ENCODE measurements around the gene IL1RAPL2. TPM values are rescaled to one million over a fixed set of nuclear protein-coding genes. Genes with fewer than 3 reads are reported as not detected.

The IL1RAPL2 gene
- total RNA-seq, 8 experiments from 2014 or later, result 0.21 to 1.2 (median 0.69) TPM; not detected in 2

DNA sequence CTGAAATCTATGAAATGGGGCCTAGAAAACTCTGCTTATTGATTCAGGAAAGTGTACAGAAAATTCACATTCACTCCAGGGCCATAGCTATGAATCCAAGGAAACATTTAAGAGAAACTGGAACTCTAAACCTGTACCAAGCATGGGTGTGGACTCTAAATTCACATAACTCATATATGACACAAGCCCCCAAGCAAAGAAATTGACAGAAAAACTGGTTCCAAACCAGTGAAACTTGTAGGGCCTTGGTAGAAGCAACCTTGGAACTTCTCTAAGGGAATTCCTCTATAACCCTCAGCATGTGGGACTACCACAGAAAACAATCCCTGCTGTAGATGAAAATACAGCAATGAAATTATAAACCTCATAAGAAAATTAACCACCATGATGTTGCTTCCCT lies 1149.7 kb downstream of the IL1RAPL2 start:
- Histone ChIP-seq H3K4me3 (no peak overlapping the region), H3K4me1 (replicated peaks in 1 of 2) (no peaks in the 10 kb centered on the region), H3K27ac (no peak overlapping the region)
- in situ Hi-C loops (cut with MboI; ENCODE audit: low pct_unique_long_range_greater_than_20kb in 2 of 9, low sequenced_read_pairs in 9 of 9, unreplicated experiment in 9 of 9), result no loop called here
- no peak for ATAC-seq (replicated peaks in 6 of 8)

DNA sequence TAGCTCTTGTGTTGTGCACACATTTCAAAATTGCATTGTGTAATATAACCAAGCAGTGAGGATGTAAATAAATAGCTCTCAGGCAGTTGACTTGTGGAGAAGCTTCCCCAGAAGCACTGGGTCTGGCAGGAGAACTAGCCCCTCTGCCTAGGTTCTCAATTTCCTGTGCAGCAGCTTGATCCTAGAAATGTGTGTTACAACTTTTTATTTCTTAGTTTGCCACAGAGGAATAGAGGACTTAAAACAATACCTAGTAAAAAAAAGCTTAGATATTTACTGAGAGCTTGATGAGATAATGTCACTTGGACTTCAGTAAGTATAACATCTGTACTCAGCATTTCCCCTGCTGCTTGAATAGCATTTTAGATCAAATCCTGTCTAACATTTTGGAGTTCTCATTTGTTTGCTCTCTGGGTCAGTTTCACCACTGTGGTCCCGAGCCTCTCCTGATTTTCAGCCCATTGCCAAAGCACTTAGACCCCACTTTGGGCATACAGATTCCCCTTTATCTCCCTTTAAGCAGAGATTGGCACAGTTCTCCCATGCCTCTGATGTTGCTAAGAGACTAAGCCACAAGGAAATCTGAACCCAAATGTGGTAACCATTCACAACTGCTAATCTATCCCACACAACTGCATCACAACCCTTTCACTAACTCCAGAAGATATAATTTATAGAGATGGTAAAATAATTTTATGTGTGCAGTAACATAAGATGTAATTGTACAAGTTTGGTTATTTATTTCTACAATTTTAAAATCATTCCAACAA lies 1158.2 kb downstream of the IL1RAPL2 start:
- no peak for ATAC-seq (replicated peaks in 6 of 8)
- no peaks in the 10 kb centered on the region for H3K4me1 ChIP-seq (replicated peaks in 1 of 2)
- H3K4me3 ChIP-seq, result no peak overlapping the region
- in situ Hi-C loops (cut with MboI; ENCODE audit: low pct_unique_long_range_greater_than_20kb in 2 of 9, low sequenced_read_pairs in 9 of 9, unreplicated experiment in 9 of 9), result no loop called here
- WGBS, 10 experiments, result 11 to 50% (median 40%) methylated on average over 1 of the region's 1 CpG; no CpG with 5 or more reads in 7 of the 10 experiments
- H3K27ac ChIP-seq, result no peak overlapping the region

DNA sequence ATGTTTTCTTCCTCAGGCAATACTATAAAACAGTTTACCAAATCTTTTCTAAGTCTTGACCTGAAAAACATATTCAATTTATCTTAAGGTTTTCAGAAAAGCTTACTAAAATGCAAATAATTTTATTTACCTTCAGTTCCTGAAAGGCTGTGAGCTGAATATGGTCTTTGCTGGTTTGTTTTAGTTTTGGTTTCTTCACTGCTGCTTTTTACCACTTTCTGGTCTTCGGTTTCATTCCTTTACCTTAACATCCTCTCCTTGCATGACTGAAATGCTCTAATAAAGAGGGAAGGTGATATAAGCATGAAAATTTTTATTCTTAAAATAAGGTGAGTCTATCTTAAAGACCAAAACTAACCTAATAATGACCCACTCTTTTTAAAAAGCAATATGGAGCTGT lies 1159.2 kb downstream of the IL1RAPL2 start:
- H3K27ac ChIP-seq, result no peak overlapping the region
- WGBS, 10 experiments, result 0 to 75% (median 28%) methylated on average over 1 of the region's 1 CpG; no CpG with 5 or more reads in 6 of the 10 experiments
- no peak for ATAC-seq (replicated peaks in 6 of 8)
- in situ Hi-C loops (cut with MboI; ENCODE audit: low pct_unique_long_range_greater_than_20kb in 2 of 9, low sequenced_read_pairs in 9 of 9, unreplicated experiment in 9 of 9), result no loop called here
- no peak overlapping the region for H3K4me3 ChIP-seq
- no peaks in the 10 kb centered on the region for H3K4me1 ChIP-seq (replicated peaks in 1 of 2)

DNA sequence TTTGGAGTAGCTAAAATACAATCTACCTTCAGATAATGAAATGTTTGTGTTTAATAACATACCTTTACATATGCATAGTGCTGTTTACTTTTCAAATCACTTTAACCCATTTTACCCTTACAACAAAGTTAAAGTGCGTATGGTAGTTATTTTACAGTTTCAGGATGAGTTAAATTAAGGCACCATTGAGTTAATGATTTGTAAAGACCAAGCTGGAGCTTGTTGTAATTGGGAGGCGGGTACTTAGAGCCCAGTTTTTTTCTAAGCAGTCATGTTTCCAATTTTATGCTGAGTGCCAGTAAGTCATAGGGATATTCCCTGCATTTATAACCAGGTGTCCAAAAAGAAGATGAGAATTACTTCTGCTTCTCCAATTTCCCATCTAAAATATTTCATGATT lies 1172.2 kb downstream of the IL1RAPL2 start:
- in situ Hi-C loops (cut with MboI; ENCODE audit: low pct_unique_long_range_greater_than_20kb in 2 of 9, low sequenced_read_pairs in 9 of 9, unreplicated experiment in 9 of 9), result no loop called here
- no peak for ATAC-seq (replicated peaks in 6 of 8)
- no peaks in the 10 kb centered on the region for H3K4me1 ChIP-seq (replicated peaks in 1 of 2)
- 0 to 60% (median 5%) methylated on average over 1 to 2 of the region's 2 CpGs; no CpG with 5 or more reads in 5 of the 10 experiments for WGBS, 10 experiments
- no peak overlapping the region for H3K4me3 ChIP-seq
- no peak overlapping the region for H3K27ac ChIP-seq

DNA sequence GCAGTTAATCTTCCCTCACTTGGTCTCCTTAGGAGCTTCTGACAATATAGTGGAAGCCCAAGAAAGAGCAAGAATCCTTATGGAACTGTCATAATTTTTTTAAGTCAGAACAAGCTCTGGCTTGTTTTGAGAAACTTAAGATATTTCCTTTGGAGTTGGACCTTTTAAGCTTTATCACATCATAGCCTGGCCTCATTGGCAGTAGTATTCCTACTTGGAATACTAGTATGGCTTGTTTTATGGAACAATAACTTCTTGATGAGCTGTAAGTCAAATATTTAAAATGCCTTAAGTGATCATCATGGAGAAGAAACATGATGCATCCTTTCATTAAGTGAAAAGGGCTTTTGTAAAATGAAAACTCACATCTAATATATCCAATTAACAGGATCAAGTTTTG lies 1178.3 kb downstream of the IL1RAPL2 start:
- in situ Hi-C loops (cut with MboI; ENCODE audit: low pct_unique_long_range_greater_than_20kb in 2 of 9, low sequenced_read_pairs in 9 of 9, unreplicated experiment in 9 of 9), result no loop called here
- no peak overlapping the region for H3K4me3 ChIP-seq
- peaks cover 0 to 2% of the 10 kb centered on the region in 2 donors for H3K4me1 ChIP-seq (replicated peaks in 1 of 2)
- ATAC-seq (replicated peaks in 6 of 8), result no peak
- no peak overlapping the region for H3K27ac ChIP-seq

DNA sequence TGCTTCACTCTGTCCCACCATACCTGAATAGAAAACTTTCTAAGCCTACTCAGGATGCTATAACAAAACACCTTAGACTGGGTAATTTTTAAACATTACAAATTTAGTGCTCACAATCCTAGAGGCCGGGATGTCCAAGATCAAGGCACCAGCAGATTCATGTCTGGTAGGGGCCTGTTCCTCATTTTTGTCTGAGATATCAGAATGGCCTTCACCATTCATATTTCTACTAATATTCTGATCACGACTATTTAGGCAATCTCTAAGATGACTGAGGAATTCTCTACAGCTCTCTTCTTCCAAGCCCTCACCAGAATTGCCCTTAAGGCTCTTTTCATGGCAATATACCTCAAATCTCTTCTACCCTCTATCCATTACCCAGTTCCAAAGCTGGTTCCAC lies 1178.9 kb downstream of the IL1RAPL2 start:
- no peak for ATAC-seq (replicated peaks in 6 of 8)
- no peak overlapping the region for H3K27ac ChIP-seq
- H3K4me1 ChIP-seq (replicated peaks in 1 of 2), result peaks cover 0 to 2% of the 10 kb centered on the region in 2 donors
- 0 to 60% (median 20%) methylated on average over 1 of the region's 2 CpGs; no CpG with 5 or more reads in 7 of the 10 experiments for WGBS, 10 experiments
- in situ Hi-C loops (cut with MboI; ENCODE audit: low pct_unique_long_range_greater_than_20kb in 2 of 9, low sequenced_read_pairs in 9 of 9, unreplicated experiment in 9 of 9), result no loop called here
- no peak overlapping the region for H3K4me3 ChIP-seq

DNA sequence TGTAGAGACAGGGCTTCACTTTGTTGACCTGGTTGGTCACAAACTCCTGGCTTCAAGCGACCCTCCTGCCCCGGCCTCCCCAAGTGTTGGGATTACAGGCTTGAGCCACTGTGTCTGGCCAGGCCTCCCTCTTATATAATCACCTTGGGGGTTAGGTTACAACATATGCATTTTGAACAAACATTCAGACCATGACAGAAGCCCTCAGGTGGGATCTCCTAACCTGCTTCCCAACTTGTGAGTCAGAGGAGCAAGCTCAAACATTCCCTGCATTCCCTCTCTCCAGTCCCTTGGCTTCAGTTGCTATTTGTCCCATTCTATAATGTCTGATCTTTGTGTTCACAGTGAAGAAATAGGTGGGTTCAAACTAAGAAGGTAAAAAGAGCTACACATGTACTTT lies 1179.9 kb downstream of the IL1RAPL2 start:
- 14 to 45% methylated on average over 1 to 2 of the region's 2 CpGs; no CpG with 5 or more reads in 8 of the 10 experiments for WGBS, 10 experiments
- no peak overlapping the region for H3K27ac ChIP-seq
- peaks cover 0 to 2% of the 10 kb centered on the region in 2 donors for H3K4me1 ChIP-seq (replicated peaks in 1 of 2)
- H3K4me3 ChIP-seq, result no peak overlapping the region
- in situ Hi-C loops (cut with MboI; ENCODE audit: low pct_unique_long_range_greater_than_20kb in 2 of 9, low sequenced_read_pairs in 9 of 9, unreplicated experiment in 9 of 9), result no loop called here
- no peak for ATAC-seq (replicated peaks in 6 of 8)

DNA sequence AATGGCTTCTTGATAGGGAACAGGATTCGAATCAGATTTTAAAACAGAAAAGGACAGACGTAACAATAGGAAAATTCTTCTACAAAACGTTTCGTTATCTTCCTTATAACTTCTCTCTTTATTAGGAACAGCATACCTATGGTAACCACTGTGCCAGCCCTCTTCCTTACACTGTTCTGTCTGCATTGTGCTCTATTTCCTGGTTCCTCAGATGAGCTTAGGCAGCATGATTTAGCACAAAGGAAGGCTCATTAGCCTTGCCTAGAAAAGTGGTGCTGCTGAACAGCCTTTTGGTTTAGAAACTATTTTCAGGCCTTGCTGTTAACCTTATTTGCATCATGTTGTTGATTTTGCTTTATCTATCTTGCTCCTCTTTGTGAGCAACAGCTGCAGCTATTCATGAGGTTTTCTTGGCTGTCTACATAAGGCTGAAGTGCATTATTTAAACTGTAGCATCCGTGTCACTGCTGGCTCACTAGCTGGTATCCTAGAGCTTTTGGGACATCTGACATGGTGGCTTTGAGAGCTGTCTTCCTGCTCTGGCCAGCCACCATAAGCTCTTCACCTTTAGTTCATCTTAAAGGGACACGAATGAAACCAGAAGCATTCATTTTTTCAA lies 1186.4 kb downstream of the IL1RAPL2 start:
- 0 to 90% (median 43%) methylated on average over 2 to 4 of the region's 6 CpGs; no CpG with 5 or more reads in 4 of the 10 experiments for WGBS, 10 experiments
- peak in 5 of 8 experiments; percentile 71 to 99 (median 90) for ATAC-seq (replicated peaks in 6 of 8)

DNA sequence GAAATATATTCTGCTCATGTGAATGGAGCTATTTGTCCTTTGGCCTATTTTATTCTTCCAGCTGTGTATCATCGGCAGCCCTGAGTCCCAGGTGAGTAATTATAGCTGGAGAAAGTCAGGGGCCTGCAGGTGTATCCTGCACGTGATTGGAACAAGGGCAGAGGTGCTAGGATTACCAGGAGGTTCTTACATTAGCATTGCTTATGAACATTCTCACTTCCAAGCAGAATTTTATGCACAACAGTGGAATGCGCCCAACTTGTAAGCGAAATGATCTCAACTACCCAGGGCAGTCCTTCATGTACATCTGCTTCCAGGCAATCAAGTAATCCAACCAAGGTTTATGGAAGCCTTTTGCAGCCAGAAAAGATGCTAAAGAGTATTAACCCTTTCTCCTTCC lies 1187.4 kb downstream of the IL1RAPL2 start:
- Histone ChIP-seq H3K4me3 (no peak overlapping the region), H3K27ac (no peak overlapping the region), H3K4me1 (replicated peaks in 1 of 2) (peaks cover 0 to 22% of the 10 kb centered on the region in 2 donors)
- 0 to 60% (median 44%) methylated on average over 1 to 3 of the region's 4 CpGs; no CpG with 5 or more reads in 5 of the 10 experiments for WGBS, 10 experiments
- in situ Hi-C loops (cut with MboI; ENCODE audit: low pct_unique_long_range_greater_than_20kb in 2 of 9, low sequenced_read_pairs in 9 of 9, unreplicated experiment in 9 of 9), result no loop called here
- ATAC-seq (replicated peaks in 6 of 8), result peak in 3 of 8 experiments; percentile 35 to 82 (median 36)

More for the DNA sequence above, 1186.4 kb downstream of the IL1RAPL2 start:
- Histone ChIP-seq H3K4me1 (replicated peaks in 1 of 2) (peaks cover 0 to 22% of the 10 kb centered on the region in 2 donors), H3K27ac (no peak overlapping the region), H3K4me3 (no peak overlapping the region)
- in situ Hi-C loops (cut with MboI; ENCODE audit: low pct_unique_long_range_greater_than_20kb in 2 of 9, low sequenced_read_pairs in 9 of 9, unreplicated experiment in 9 of 9), result no loop called here

DNA sequence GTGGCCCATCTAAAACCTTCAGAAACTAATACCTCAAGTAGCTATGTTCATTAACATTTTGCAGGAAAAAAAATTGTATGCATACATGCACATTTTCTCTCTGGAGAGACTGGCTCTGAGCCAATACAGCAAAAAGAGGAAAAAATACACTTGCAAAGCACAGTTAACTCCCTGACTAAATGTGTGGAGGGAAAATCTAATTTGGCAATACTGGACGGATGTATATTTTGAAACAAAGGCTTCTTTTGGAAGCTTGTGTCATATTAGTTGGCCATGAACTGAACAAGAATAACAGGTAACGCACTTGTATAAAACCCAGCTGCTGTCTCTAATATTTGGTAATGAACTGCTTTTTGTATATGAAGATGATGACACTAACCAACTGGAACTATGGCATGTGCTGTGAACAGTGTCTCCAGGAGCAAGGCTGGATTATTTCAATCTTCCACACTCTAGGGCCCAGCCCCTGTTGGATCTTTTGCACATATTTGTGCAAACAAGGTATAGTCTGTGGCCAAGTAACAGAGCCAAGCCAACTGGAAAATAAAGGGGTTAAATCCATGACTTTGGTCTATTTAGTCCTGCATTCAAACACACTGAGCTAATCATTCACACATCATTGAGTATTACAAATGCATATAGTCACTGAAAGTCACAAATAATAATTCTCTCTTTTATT lies 1188.4 kb downstream of the IL1RAPL2 start:
- in situ Hi-C loops (cut with MboI; ENCODE audit: low pct_unique_long_range_greater_than_20kb in 2 of 9, low sequenced_read_pairs in 9 of 9, unreplicated experiment in 9 of 9), result no loop called here
- H3K4me1 ChIP-seq (replicated peaks in 1 of 2), result peaks cover 0 to 21% of the 10 kb centered on the region in 2 donors
- peak in 1 of 8 experiments; percentile 56 for ATAC-seq (replicated peaks in 6 of 8)
- H3K27ac ChIP-seq, result no peak overlapping the region
- H3K4me3 ChIP-seq, result no peak overlapping the region
- whole genome bisulfite sequencing, 10 experiments, result 0 to 100% (median 80%) methylated on average over 1 to 2 of the region's 2 CpGs; no CpG with 5 or more reads in 4 of the 10 experiments

DNA sequence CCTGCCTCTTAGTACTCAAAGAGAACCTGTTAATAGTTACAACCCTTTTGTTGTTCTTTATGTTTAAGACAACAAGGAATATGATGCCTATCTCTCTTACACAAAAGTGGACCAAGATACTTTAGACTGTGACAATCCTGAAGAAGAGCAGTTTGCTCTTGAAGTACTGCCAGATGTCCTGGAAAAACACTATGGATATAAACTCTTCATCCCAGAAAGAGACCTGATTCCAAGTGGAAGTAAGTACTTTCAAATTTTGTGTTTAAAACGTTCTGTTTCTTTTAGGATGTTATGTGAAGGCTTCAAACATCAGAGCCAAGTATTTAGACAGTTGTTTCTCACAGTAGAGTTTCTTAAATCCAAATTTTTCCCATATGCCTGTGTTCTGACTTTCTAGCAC lies 1189.1 kb downstream of the IL1RAPL2 start:
- peaks cover 0 to 23% of the 10 kb centered on the region in 2 donors for H3K4me1 ChIP-seq (replicated peaks in 1 of 2)
- WGBS, 10 experiments, result 0 to 45% (median 0%) methylated on average over 1 of the region's 1 CpG; no CpG with 5 or more reads in 5 of the 10 experiments
- ATAC-seq (replicated peaks in 6 of 8), result no peak
- in situ Hi-C loops (cut with MboI; ENCODE audit: low pct_unique_long_range_greater_than_20kb in 2 of 9, low sequenced_read_pairs in 9 of 9, unreplicated experiment in 9 of 9), result no loop called here
- H3K27ac ChIP-seq, result no peak overlapping the region
- H3K4me3 ChIP-seq, result no peak overlapping the region

DNA sequence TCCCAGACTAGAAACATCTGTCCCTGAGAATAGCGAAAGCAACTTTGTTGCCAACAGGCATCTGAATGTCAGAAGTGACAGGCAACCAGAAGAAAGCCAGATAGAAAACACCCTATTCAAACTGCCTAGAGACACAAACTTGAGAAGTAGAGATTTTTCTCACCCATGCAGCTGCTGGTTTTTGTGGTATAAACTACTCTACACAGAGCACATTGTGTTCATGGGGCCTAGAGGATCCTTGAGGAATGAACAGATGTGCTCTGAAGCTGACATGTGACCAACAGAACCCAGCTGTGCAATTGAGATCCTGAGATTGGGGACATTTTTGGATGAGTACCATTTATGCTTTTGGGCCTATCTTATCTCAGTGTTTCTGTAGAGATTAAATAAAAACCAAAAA lies 1192.8 kb downstream of the IL1RAPL2 start:
- WGBS, 10 experiments, result 29% methylated on average over 1 of the region's 1 CpG; no CpG with 5 or more reads in 9 of the 10 experiments
- ATAC-seq (replicated peaks in 6 of 8), result no peak
- Histone ChIP-seq H3K27ac (no peak overlapping the region), H3K4me3 (no peak overlapping the region), H3K4me1 (replicated peaks in 1 of 2) (peaks cover 0 to 17% of the 10 kb centered on the region in 2 donors)
- in situ Hi-C loops (cut with MboI; ENCODE audit: low pct_unique_long_range_greater_than_20kb in 2 of 9, low sequenced_read_pairs in 9 of 9, unreplicated experiment in 9 of 9), result no loop called here

DNA sequence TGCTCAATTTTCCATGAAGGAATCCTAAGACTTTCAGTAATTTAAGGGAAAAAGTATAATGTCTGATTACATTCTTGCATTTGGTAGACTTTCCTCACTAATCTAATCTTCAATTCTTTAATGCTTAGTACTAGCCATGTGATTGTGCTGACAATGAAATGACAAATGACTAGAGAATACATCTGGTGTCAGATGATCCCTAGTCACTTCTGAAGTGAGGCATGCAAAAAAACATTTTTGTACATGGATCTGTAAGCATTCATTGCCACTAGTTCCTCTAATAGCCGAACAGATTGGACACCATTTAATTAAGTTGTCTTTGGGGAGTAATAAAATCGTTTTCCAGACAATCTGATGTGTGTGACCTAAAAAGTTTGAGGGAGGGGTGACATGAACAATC lies 1193.6 kb downstream of the IL1RAPL2 start:
- H3K4me1 ChIP-seq (replicated peaks in 1 of 2), result peaks cover 0 to 11% of the 10 kb centered on the region in 2 donors

More for the DNA sequence above, 1193.6 kb downstream of the IL1RAPL2 start:
- peak in 2 of 8 experiments; percentile 57 to 66 for ATAC-seq (replicated peaks in 6 of 8)
- H3K27ac ChIP-seq, result no peak overlapping the region
- WGBS, 10 experiments, result 0 to 29% (median 0%) methylated on average over 1 to 2 of the region's 2 CpGs; no CpG with 5 or more reads in 7 of the 10 experiments
- in situ Hi-C loops (cut with MboI; ENCODE audit: low pct_unique_long_range_greater_than_20kb in 2 of 9, low sequenced_read_pairs in 9 of 9, unreplicated experiment in 9 of 9), result no loop called here
- no peak overlapping the region for H3K4me3 ChIP-seq

All from motor neuron (in vitro differentiated cells).